Measurements from ENCODE around the gene KSR2. TPM values are rescaled to one million over a fixed set of nuclear protein-coding genes. Genes with fewer than 3 reads are reported as not detected.

Gene KSR2
- total and polyA plus RNA-seq, 3 donors from 2014 or later: 2.4 to 3.8 (median 2.4) TPM

DNA sequence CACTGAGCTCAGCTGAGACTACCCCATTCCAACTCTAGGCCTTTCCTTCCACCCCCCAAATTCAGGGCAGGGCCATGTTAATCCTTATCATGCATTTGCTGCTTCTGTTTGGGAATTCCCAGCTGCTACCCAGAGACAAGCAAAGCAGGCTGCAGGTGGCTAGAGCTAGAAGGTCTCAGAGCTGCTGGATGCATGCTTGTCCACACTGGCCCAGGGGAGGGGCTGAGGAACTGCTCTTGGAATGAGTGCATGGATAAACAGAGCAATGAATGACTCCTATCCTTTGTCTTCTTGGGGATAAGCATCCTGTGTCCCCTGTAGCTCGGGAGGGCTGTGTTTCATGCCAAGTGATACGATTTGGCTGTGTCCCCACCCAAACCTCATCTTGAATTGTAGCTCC is 470.5 kb downstream of the KSR2 start:
- Histone ChIP-seq H3K4me1 (no peaks in the 10 kb centered on the region), H3K4me3 (no peak overlapping the region), H3K27me3 (no peaks in the 10 kb centered on the region), H3K27ac (no peak overlapping the region), H3K36me3 (ENCODE audit: low read depth, missing control alignments) (no peaks in the 10 kb centered on the region), H3K9me3 (no peaks in the 10 kb centered on the region)
- intact Hi-C loops (cut with DNase I; ENCODE audit: low total_unique reads): no loop called here
- DNase-seq: no peak
- TF ChIP-seq CTCF (IDR thresholded peaks at IDR 0.05) (no peak), POLR2A (IDR thresholded peaks at IDR 0.05) (no peak)
- WGBS, 2 donors: 41 to 73% methylated on average over 2 of the region's 2 CpGs

DNA sequence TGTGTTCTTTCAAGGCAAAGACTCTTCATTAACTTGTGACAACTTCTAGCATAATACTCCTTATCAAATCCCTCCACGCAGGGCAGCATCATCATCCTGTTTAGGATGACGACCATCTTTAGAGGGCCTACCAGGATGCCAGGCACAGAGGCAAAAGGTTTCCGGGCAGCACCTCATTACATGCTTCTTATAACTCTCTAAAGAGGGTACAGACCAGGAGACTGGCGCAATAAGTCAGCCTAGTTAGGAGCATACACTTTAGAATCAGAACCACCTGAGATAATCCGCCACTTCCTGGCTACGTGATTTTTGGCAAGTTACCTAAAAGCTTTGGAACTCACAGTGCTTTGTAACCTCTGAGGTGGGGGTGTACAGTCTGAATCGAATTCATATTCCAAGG is 471.4 kb downstream of the KSR2 start:
- intact Hi-C loops (cut with DNase I; ENCODE audit: low total_unique reads): no loop called here
- Histone ChIP-seq H3K27ac (no peak overlapping the region), H3K9me3 (no peaks in the 10 kb centered on the region), H3K36me3 (ENCODE audit: low read depth, missing control alignments) (no peaks in the 10 kb centered on the region), H3K27me3 (no peaks in the 10 kb centered on the region), H3K4me1 (no peaks in the 10 kb centered on the region), H3K4me3 (no peak overlapping the region)
- TF ChIP-seq CTCF (IDR thresholded peaks at IDR 0.05) (no peak), POLR2A (IDR thresholded peaks at IDR 0.05) (no peak)
- DNase-seq: no peak
- 77% methylated on average over 7 of the region's 7 CpGs for WGBS, 2 donors

- WGBS, 2 donors: 33 to 35% methylated on average over 8 of the region's 8 CpGs
- TF ChIP-seq POLR2A (IDR thresholded peaks at IDR 0.05) (no peak), CTCF (IDR thresholded peaks at IDR 0.05) (no peak)
- Histone ChIP-seq H3K4me3 (no peak overlapping the region), H3K36me3 (ENCODE audit: low read depth, missing control alignments) (no peaks in the 10 kb centered on the region), H3K9me3 (no peaks in the 10 kb centered on the region), H3K4me1 (no peaks in the 10 kb centered on the region), H3K27me3 (no peaks in the 10 kb centered on the region), H3K27ac (no peak overlapping the region)
- DNase-seq: no peak
- intact Hi-C loops (cut with DNase I; ENCODE audit: low total_unique reads): no loop called here
Measured at GRCh38 chr12:117494833-117495655, 473.7 kb downstream of the KSR2 start.

GRCh38 chr12:117491711-117492110 is 477.1 kb downstream of the KSR2 start:
- no peaks in the 10 kb centered on the region for H3K9me3 ChIP-seq
- no peaks in the 10 kb centered on the region for H3K4me1 ChIP-seq
- intact Hi-C loops (cut with DNase I; ENCODE audit: low total_unique reads): no loop called here
- H3K27ac ChIP-seq: no peak overlapping the region
- no peaks in the 10 kb centered on the region for H3K36me3 ChIP-seq (ENCODE audit: low read depth, missing control alignments)
- no peaks in the 10 kb centered on the region for H3K27me3 ChIP-seq
- 82 to 86% methylated on average over 7 of the region's 7 CpGs for WGBS, 2 donors
- no peak for DNase-seq
- no peak overlapping the region for H3K4me3 ChIP-seq
- TF ChIP-seq POLR2A (IDR thresholded peaks at IDR 0.05) (no peak), CTCF (IDR thresholded peaks at IDR 0.05) (no peak)

GRCh38 chr12:117490130-117490529 is 478.7 kb downstream of the KSR2 start:
- Histone ChIP-seq H3K4me1 (no peaks in the 10 kb centered on the region), H3K27me3 (no peaks in the 10 kb centered on the region), H3K9me3 (no peaks in the 10 kb centered on the region), H3K27ac (no peak overlapping the region), H3K4me3 (no peak overlapping the region), H3K36me3 (ENCODE audit: low read depth, missing control alignments) (no peaks in the 10 kb centered on the region)
- intact Hi-C loops (cut with DNase I; ENCODE audit: low total_unique reads): no loop called here
- WGBS, 2 donors: 77 to 89% methylated on average over 3 of the region's 3 CpGs
- TF ChIP-seq POLR2A (IDR thresholded peaks at IDR 0.05) (no peak), CTCF (IDR thresholded peaks at IDR 0.05) (no peak)
- no peak for DNase-seq

Measured in testis (tissue), 3 donors.